HEK293T (cell line): ENCODE measurements around the gene CSF2RB.

Source experiments
- BHLHE40 ChIP-seq: fragments of 450-650 bp; IDR thresholded peaks from 2 replicates; pipeline ENCODE4 v1.6.1; 2016; ENCODE audit warnings: mild to moderate bottlenecking, moderate library complexity, borderline replicate concordance
- ELF4 ChIP-seq: fragments of 450-650 bp; IDR thresholded peaks from 2 replicates; pipeline ENCODE4 v1.6.1; 2017; ENCODE audit warnings: antibody characterized with exemption
- FOXK2 ChIP-seq: fragments of 450-650 bp; IDR thresholded peaks from 2 replicates; pipeline ENCODE4 v1.6.1; 2016; ENCODE audit warnings: mild to moderate bottlenecking
- FOXM1 ChIP-seq: fragments of 450-650 bp; IDR thresholded peaks from 2 replicates; pipeline ENCODE4 v1.6.1; 2017; ENCODE audit warnings: mild to moderate bottlenecking, borderline replicate concordance
- L3MBTL2 ChIP-seq: fragments of 450-650 bp; conservative IDR thresholded peaks from 2 replicates; pipeline ENCODE4 v1.6.1; 2016; ENCODE audit warnings: mild to moderate bottlenecking
- NFRKB ChIP-seq: fragments of 450-650 bp; IDR thresholded peaks from 2 replicates; pipeline ENCODE4 v1.6.1; 2016; ENCODE audit warnings: mild to moderate bottlenecking, moderate library complexity
- SUZ12 ChIP-seq: fragments of 450-650 bp; IDR thresholded peaks from 2 replicates; pipeline ENCODE4 v1.6.1; 2016; ENCODE audit warnings: mild to moderate bottlenecking
- TARDBP ChIP-seq: fragments of 450-650 bp; IDR thresholded peaks from 2 replicates; pipeline ENCODE4 v1.6.1; 2016
- ZNF384 ChIP-seq: fragments of 450-650 bp; IDR thresholded peaks from 2 replicates; pipeline ENCODE4 v1.6.1; 2016

DNA sequence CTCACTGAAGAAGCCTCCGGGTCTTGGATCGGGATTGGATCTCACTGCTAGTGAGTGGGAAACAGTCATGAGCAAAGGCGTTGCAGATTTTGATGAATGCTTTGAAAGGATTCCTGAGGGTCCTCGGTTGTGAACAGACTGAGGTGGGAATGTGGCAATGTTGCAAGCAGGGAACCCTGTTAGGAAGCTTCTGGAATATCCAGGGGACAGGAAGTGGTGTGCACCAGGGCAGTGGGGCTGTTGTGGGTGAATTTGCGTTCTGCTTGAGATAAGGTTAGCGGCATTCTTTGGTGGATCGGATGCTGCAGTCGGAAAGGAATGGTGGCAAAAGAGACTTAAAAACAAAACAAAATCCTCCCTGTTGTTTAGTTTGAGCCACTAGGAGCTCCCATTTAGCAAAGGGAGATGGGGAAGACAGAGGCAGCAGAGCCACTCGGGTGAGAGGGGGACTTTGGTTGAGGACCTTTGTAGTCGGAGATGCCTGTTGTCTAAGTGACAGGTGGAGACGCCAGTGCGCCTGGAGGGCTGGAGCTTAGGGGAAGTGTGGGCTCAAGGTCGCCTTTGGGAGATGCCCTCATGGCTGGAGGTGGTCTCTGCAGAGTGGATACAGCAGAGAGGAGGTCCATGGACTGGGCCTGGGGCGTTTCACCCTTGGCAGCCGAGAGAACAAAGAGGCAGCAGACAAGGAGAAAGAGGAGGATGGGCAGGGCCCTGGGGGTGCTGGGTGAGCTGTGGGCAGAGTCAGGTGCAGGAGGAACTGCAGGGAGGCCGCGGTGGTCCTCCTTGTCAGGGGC is 37.6 kb downstream of the CSF2RB start:
- TF ChIP-seq SUZ12 (no peak), ELF4 (no peak), BHLHE40 (no peak), FOXK2 (no peak), ZNF384 (no peak), FOXM1 (no peak), NFRKB (no peak), TARDBP (no peak), L3MBTL2 (no peak)
